BLaER1 treated with 17β-estradiol and CSF1 and Interleukin-3, amounts not matched to agents 10 nM and 100 nM (cell line): ENCODE results near the gene CFAP74.

Experiments used
- H3K27ac ChIP-seq, 11 experiments: shearing (Covaris generic); formaldehyde crosslinking; 2 replicates each; pipeline ENCODE4 v1.8.1; 2022
- H3K27me3 ChIP-seq, 11 experiments: shearing (Covaris generic); formaldehyde crosslinking; 2 replicates each; pipeline ENCODE4 v1.8.1; 2022
- H3K36me3 ChIP-seq, 11 experiments: shearing (Covaris generic); formaldehyde crosslinking; 2 replicates each; pipeline ENCODE4 v1.8.1; 2022
- H3K4me1 ChIP-seq, 10 experiments: shearing (Covaris generic); formaldehyde crosslinking; 2 replicates each; pipeline ENCODE4 v1.8.1; 2022
- H3K4me2 ChIP-seq, 11 experiments: shearing (Covaris generic); formaldehyde crosslinking; 2 replicates each; pipeline ENCODE4 v1.8.1; 2022
- H3K4me3 ChIP-seq, 10 experiments: shearing (Covaris generic); formaldehyde crosslinking; 2 replicates each; pipeline ENCODE4 v1.8.1; 2022
- H3K9ac ChIP-seq, 11 experiments: shearing (Covaris generic); formaldehyde crosslinking; 2 replicates each; pipeline ENCODE4 v1.8.1; 2022
- H3K9me3 ChIP-seq, 11 experiments: shearing (Covaris generic); formaldehyde crosslinking; replicated peaks in 1 of 11; 2 replicates each; pipeline ENCODE4 v1.8.1; 2022
- H4K20me1 ChIP-seq, 11 experiments: shearing (Covaris generic); formaldehyde crosslinking; 2 replicates each; pipeline ENCODE4 v1.8.1; 2022
- Cebpa-rat ChIP-seq, 11 experiments: shearing (Covaris generic); IDR thresholded peaks; 2 replicates each; pipeline ENCODE4 v1.8.1; 2022

Gene CFAP74

DNA sequence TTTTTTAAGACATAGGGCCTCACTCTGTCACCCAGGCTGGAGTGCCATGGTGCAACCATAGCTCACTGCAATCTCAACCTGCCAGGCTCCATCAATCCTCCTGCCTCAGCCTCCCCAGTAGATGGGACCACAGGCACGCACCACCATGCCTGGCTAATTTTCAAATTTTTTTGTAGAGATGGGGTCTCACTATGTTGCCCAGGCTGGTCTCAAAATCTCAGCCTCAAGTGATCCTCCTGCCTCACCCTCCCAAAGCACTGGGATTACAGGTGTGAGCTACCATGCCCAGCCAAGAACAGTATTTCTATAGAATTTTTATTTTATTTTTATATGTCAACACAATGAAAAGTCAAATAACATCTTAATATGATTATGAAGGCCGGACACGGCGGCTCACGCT lies 123.6 kb downstream of the CFAP74 start:
- H4K20me1 ChIP-seq, result peaks cover 100% of the 10 kb centered on the region in 11 experiments
- TF ChIP-seq Cebpa-rat (IDR thresholded peaks at IDR 0.05), result no peak
- H3K9ac ChIP-seq, result no peak overlapping the region
- H3K9me3 ChIP-seq, result peaks cover 0 to 21% (median 10%) of the 10 kb centered on the region in 11 experiments; a peak in 13 of 22 replicates
- H3K27ac ChIP-seq, result no peak overlapping the region
- peaks cover 23 to 89% (median 59%) of the 10 kb centered on the region in 10 experiments; a peak in 18 of 20 replicates for H3K4me1 ChIP-seq
- H3K27me3 ChIP-seq, result no peaks in the 10 kb centered on the region
- H3K4me2 ChIP-seq, result peak overlapping the region in 1 of 11 experiments; percentile 21; a peak in 1 of 22 replicates
- peaks cover 33 to 100% (median 90%) of the 10 kb centered on the region in 11 experiments for H3K36me3 ChIP-seq
- H3K4me3 ChIP-seq, result no peak overlapping the region

- Histone ChIP-seq H3K4me1 (peaks cover 18 to 89% (median 60%) of the 10 kb centered on the region in 10 experiments; a peak in 19 of 20 replicates), H3K36me3 (peaks cover 42 to 100% (median 94%) of the 10 kb centered on the region in 11 experiments), H3K27ac (no peak overlapping the region), H3K9ac (no peak overlapping the region), H3K9me3 (peaks cover 0 to 24% (median 12%) of the 10 kb centered on the region in 11 experiments; a peak in 13 of 22 replicates), H3K4me2 (peak overlapping the region in 5 of 11 experiments; percentile 16 to 33 (median 23); a peak in 5 of 22 replicates), H3K4me3 (no peak overlapping the region), H3K27me3 (no peaks in the 10 kb centered on the region), H4K20me1 (peaks cover 100% of the 10 kb centered on the region in 11 experiments)
- no peak for TF ChIP-seq Cebpa-rat (IDR thresholded peaks at IDR 0.05)
Observed at GRCh38 chr1:1877865-1878436, 125.6 kb downstream of the CFAP74 start.

DNA sequence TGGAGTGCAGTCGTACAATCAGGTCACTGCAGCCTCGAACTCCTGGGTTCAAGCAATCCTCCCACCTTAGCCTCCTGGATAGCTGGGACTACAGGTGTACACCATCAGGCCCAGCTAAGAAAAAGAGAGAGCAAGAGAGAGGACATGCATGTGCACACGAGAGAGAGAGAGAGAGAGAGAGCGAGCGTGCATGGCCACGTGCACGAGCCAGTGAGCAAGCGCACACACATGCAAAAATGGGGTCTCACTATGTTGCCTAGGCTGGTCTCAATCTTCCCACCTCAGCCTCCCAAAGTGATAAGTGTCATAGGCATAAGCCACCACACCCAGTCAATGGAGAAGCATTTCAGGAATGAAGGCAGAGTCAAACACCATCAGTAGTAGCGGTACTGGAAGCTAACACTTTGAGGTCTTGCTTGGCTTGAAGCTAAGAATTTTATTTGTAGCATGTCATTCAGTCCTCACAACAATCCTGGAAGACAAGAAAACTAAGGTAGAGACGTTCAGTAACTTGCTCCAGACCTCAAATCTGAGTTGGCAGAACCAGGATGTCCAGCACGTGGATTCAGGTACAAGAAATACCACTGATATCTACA lies 127.2 kb downstream of the CFAP74 start:
- peak overlapping the region in 3 of 11 experiments; percentile 7 to 30 (median 14); a peak in 3 of 22 replicates for H3K4me2 ChIP-seq
- H3K36me3 ChIP-seq, result peaks cover 51 to 100% (median 99%) of the 10 kb centered on the region in 11 experiments
- no peak overlapping the region for H3K9ac ChIP-seq
- no peak for TF ChIP-seq Cebpa-rat (IDR thresholded peaks at IDR 0.05)
- no peak overlapping the region for H3K27ac ChIP-seq
- peaks cover 0 to 24% (median 12%) of the 10 kb centered on the region in 11 experiments; a peak in 13 of 22 replicates for H3K9me3 ChIP-seq
- H3K4me3 ChIP-seq, result no peak overlapping the region
- no peaks in the 10 kb centered on the region for H3K27me3 ChIP-seq
- H3K4me1 ChIP-seq, result peaks cover 24 to 89% (median 61%) of the 10 kb centered on the region in 10 experiments; a peak in 19 of 20 replicates
- H4K20me1 ChIP-seq, result peaks cover 100% of the 10 kb centered on the region in 11 experiments

GRCh38 chr1:1875932-1876331 lies 127.7 kb downstream of the CFAP74 start:
- H3K4me1 ChIP-seq, result peaks cover 27 to 89% (median 62%) of the 10 kb centered on the region in 10 experiments; a peak in 19 of 20 replicates
- H3K36me3 ChIP-seq, result peaks cover 51 to 100% (median 99%) of the 10 kb centered on the region in 11 experiments
- H3K27me3 ChIP-seq, result no peaks in the 10 kb centered on the region
- TF ChIP-seq Cebpa-rat (IDR thresholded peaks at IDR 0.05), result no peak
- peaks cover 0 to 24% (median 12%) of the 10 kb centered on the region in 11 experiments; a peak in 13 of 22 replicates for H3K9me3 ChIP-seq
- peak overlapping the region in 1 of 11 experiments; percentile 30; a peak in 1 of 22 replicates for H3K4me2 ChIP-seq
- peaks cover 100% of the 10 kb centered on the region in 11 experiments for H4K20me1 ChIP-seq
- no peak overlapping the region for H3K9ac ChIP-seq
- no peak overlapping the region for H3K27ac ChIP-seq
- H3K4me3 ChIP-seq, result no peak overlapping the region

GRCh38 chr1:1874901-1875300 lies 128.7 kb downstream of the CFAP74 start:
- peaks cover 100% of the 10 kb centered on the region in 11 experiments for H4K20me1 ChIP-seq
- H3K27ac ChIP-seq, result no peak overlapping the region
- no peak; a peak in 1 of 22 replicates for TF ChIP-seq Cebpa-rat (IDR thresholded peaks at IDR 0.05)
- no peak overlapping the region for H3K4me3 ChIP-seq
- peaks cover 51 to 100% (median 91%) of the 10 kb centered on the region in 11 experiments for H3K36me3 ChIP-seq
- H3K9me3 ChIP-seq, result peaks cover 0 to 24% (median 12%) of the 10 kb centered on the region in 11 experiments; a peak in 13 of 22 replicates
- peaks cover 36 to 90% (median 68%) of the 10 kb centered on the region in 10 experiments for H3K4me1 ChIP-seq
- no peak overlapping the region for H3K9ac ChIP-seq
- 0 out of 22 replicates have a peak overlapping the region, but pooled peaks of 1 of the 11 experiments have one; percentile 89 for H3K4me2 ChIP-seq
- H3K27me3 ChIP-seq, result no peaks in the 10 kb centered on the region

DNA sequence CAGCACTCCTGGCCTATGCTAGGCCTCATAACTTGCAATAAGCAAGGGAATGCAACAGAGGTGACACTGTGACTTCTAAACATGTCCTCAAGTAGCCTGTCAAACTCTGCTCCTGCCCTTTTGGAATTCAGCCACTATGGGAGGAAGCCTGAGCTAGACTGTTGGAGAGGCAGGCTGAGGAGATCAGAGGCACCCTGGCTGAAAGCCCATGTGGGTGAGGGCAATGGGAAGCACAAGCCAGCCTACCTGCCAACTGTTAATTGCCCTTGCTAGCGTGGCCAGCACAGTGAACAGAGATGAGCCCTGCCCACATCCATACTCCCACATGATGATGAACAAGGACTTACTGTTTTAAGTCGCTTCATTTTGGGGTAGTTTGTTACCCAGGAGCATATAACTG lies 130.4 kb downstream of the CFAP74 start:
- peaks cover 47 to 94% (median 73%) of the 10 kb centered on the region in 10 experiments for H3K4me1 ChIP-seq
- H3K9ac ChIP-seq, result no peak overlapping the region; a peak in 1 of 22 replicates
- peak overlapping the region in 4 of 11 experiments; percentile 7 to 42 (median 10); a peak in 2 of 22 replicates for H3K27ac ChIP-seq
- peaks cover 44 to 96% (median 79%) of the 10 kb centered on the region in 11 experiments for H3K36me3 ChIP-seq
- no peak for TF ChIP-seq Cebpa-rat (IDR thresholded peaks at IDR 0.05)
- H3K4me3 ChIP-seq, result no peak overlapping the region
- H3K4me2 ChIP-seq, result peak overlapping the region; percentile 3 to 89 (median 29); a peak in 15 of 22 replicates
- H4K20me1 ChIP-seq, result peaks cover 100% of the 10 kb centered on the region in 11 experiments
- no peaks in the 10 kb centered on the region for H3K27me3 ChIP-seq
- H3K9me3 ChIP-seq, result peaks cover 0 to 21% (median 12%) of the 10 kb centered on the region in 11 experiments; a peak in 12 of 22 replicates

- H3K27me3 ChIP-seq, result no peaks in the 10 kb centered on the region
- peaks cover 44 to 95% (median 74%) of the 10 kb centered on the region in 11 experiments for H3K36me3 ChIP-seq
- peak overlapping the region in 2 of 11 experiments; percentile 15; a peak in 2 of 22 replicates for H3K9ac ChIP-seq
- H4K20me1 ChIP-seq, result peaks cover 100% of the 10 kb centered on the region in 11 experiments
- H3K4me3 ChIP-seq, result no peak overlapping the region
- peaks cover 47 to 94% (median 73%) of the 10 kb centered on the region in 10 experiments for H3K4me1 ChIP-seq
- no peak for TF ChIP-seq Cebpa-rat (IDR thresholded peaks at IDR 0.05)
- peak overlapping the region in 2 of 11 experiments; percentile 10 to 42; a peak in 1 of 22 replicates for H3K27ac ChIP-seq
- H3K4me2 ChIP-seq, result peak overlapping the region; percentile 7 to 89 (median 53); a peak in 16 of 22 replicates
- peaks cover 0 to 21% (median 12%) of the 10 kb centered on the region in 11 experiments; a peak in 12 of 22 replicates for H3K9me3 ChIP-seq
Observed at GRCh38 chr1:1872329-1872994, 131.1 kb downstream of the CFAP74 start.
